GM10248 (cell line): ENCODE results near the gene UBR3.

Experiments
- CTCF ChIA-PET: fragments of 300-600 bp; sonication (Branson Sonifier 250); formaldehyde crosslinking; extraction: SDS; loops from one replicate; lab custom pipeline; 2021; ENCODE audit warnings: antibody characterized with exemption; lab: Yijun Ruan, JAX
- POLR2A ChIA-PET: fragments of 350-650 bp; sonication (Branson Sonifier 250); formaldehyde crosslinking; extraction: SDS; loops from one replicate; lab custom pipeline; 2020; ENCODE audit warnings: antibody characterized with exemption; lab: Yijun Ruan, JAX
- DNase-seq: peaks from one replicate; pipeline ENCODE4 v3.0.0; 2012; ENCODE audit errors: extremely low spot score
- CTCF ChIP-seq: IDR thresholded peaks from 2 replicates; pipeline ENCODE4 v1.5.1; 2012; ENCODE audit warnings: mild to moderate bottlenecking, low read depth; ENCODE audit errors: extremely low read depth, missing control alignments, control extremely low read depth

The UBR3 gene

DNA sequence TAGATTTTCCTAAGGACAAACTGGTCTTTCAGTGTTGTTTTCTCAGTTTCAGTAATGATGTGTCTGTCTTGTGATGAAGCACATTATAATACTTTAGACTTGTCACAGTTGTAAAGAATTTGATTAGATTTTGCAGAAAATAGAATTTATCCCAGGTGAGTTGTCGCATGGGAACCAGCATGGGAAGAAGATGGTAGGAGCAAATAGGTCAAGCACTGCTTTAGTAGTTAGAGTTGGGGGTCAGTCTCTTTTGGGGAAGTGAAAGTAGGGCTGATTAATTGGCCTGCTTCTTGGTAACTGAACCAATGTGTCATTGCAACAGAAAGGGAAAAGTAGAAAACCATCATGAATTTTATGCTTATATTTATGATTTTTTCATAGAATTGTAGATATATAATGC is 197.5 kb downstream of the UBR3 start:
- CTCF ChIA-PET, result no interaction called here
- POLR2A ChIA-PET, result no interaction called here
- no peak for DNase-seq
- TF ChIP-seq CTCF, result no peak

DNA sequence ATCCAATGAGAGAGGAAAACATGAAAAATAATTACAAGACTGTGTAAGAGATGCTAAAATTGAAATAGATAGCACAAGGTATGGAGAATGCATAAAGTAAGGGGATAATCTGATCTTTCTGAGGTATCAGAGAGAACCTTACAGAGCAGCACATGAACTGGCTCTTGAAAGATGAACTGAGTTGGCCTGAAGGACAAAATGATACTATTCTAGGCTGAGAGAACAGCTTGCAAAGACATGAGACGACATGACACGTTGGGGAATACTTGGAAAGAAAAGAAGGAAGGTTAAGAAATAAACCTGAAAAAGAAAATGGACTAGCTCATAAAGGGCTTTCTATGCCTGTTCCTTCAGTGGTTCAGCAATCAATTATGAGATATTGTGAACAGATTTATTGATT is 198.0 kb downstream of the UBR3 start:
- no peak for DNase-seq
- TF ChIP-seq CTCF, result no peak
- ChIA-PET CTCF (no interaction called here), POLR2A (no interaction called here)

DNA sequence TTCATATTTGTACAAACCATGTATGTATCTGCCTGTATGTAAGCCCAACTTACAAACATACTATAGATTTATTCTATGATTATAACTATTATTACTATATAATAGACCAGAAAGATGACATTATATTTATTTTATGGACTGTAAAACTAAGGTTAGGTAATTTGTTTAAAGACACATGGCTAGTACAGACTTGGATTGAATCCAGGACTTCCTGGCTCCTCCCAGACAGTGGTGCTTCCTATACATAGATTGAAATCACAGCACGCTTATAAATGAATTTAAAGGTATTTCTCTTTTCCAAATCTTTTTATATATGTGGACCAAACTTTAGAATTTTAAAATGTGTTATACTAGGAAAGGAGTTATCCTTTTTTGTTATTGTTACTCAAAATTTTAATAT is 199.1 kb downstream of the UBR3 start:
- CTCF ChIA-PET, result interaction anchor here (1.0 kb wide), 1 partner anchor 25 kb away, joined by 3 read pairs; no protein-coding TSS in a partner anchor
- POLR2A ChIA-PET, result no interaction called here
- no peak for DNase-seq
- no peak for TF ChIP-seq CTCF

DNA sequence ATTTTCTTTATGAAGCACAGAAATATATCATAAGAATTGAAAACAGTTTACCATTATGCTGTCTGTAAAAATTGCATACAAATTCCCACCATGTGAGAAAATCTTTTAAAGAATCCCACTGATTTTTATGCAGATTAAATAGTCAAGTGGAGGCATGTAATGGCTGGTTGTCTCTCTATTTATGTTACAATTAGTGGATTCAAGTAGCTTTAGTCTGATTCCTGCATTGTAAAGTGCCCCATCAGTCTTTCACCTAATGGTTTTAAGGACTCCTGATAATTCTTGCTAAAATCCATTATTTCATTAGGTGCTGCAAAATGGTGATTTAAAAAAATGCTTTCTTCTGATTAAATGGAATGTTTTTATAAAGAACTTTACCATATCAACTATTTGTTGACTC is 202.3 kb downstream of the UBR3 start:
- ChIA-PET POLR2A (no interaction called here), CTCF (no interaction called here)
- no peak for DNase-seq
- TF ChIP-seq CTCF, result no peak

- ChIA-PET CTCF (no interaction called here), POLR2A (no interaction called here)
- TF ChIP-seq CTCF, result no peak
- no peak for DNase-seq
Measured at GRCh38 chr2:170030040-170030439, 202.8 kb downstream of the UBR3 start.

DNA sequence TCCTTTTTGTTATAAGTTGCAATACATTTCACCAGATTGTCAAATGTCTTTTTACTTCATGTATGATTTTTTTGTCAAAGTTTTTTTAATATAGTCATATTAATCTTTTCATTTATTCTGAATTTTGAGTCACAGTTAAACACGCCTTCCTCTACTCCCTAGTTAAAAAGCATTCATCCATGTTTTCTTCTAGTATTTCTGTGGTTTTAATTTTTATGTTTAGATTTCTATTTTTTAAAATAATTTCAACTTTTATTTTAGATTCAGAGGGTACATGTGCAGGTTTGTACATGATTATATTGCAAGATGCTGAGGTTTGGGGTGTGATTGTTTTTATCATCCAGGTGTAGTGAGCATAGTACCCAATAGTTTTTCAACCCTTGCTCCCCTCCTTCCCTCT is 204.0 kb downstream of the UBR3 start:
- ChIA-PET CTCF (no interaction called here), POLR2A (no interaction called here)
- TF ChIP-seq CTCF, result no peak

GRCh38 chr2:170034596-170034995 is 207.3 kb downstream of the UBR3 start:
- no peak for DNase-seq
- no peak for TF ChIP-seq CTCF
- CTCF ChIA-PET, result interaction anchor here (1.2 kb wide), 1 partner anchor 17 kb away, joined by 3 read pairs; no protein-coding TSS in a partner anchor
- POLR2A ChIA-PET, result no interaction called here

More for the DNA sequence above, 204.0 kb downstream of the UBR3 start:
- DNase-seq, result no peak
